H1 (cell line): ENCODE results near the gene CELF2. TPM values are rescaled to one million over a fixed set of nuclear protein-coding genes. Genes with fewer than 3 reads are reported as not detected.

ENCODE experiments used
- CTCF ChIA-PET: fragments of 300-600 bp; sonication (Branson Sonifier 250); formaldehyde crosslinking; loops from one replicate; lab custom pipeline; 2021; ENCODE audit not compliant: partially characterized antibody; lab: Charles Lee
- POLR2A ChIA-PET: fragments of 300-600 bp; sonication (Branson Sonifier 250); formaldehyde crosslinking; loops from one replicate; lab custom pipeline; 2021; ENCODE audit warnings: inconsistent platforms; ENCODE audit not compliant: partially characterized antibody; lab: Charles Lee
- DNase-seq, 2 experiments: peaks; one replicate each; pipeline versions ENCODE4 v3.0.0 to v3.0.0-alpha.2; 2010 to 2022; ENCODE audit warnings: low spot score in 2 of 2, low read depth in 1 of 2, mixed read lengths in 1 of 2
- FAIRE-seq: peaks from 2 replicates; lab custom pipeline; 2011; peaks lifted over from hg19 to GRCh38; lab: Jason Lieb, UNC
- H2AFZ ChIP-seq: 2 replicates; pipeline ENCODE4 v1.8.1; 2012; ENCODE audit warnings: low read length, inconsistent platforms
- H2AK5ac ChIP-seq: 2 replicates; pipeline ENCODE4 v1.6.1; 2013; ENCODE audit warnings: low read depth, low read length
- H2BK120ac ChIP-seq: replicated peaks from 2 replicates; pipeline ENCODE3; 2013; ENCODE audit warnings: low read depth, low read length, inconsistent platforms
- H2BK12ac ChIP-seq: 2 replicates; pipeline ENCODE4 v1.6.1; 2013; ENCODE audit warnings: low read depth, low read length
- H2BK15ac ChIP-seq: 2 replicates; pipeline ENCODE4 v1.6.1; 2013; ENCODE audit warnings: low read length
- H2BK20ac ChIP-seq: 2 replicates; pipeline ENCODE4 v1.6.1; 2013; ENCODE audit warnings: low read length
- H2BK5ac ChIP-seq: 2 replicates; pipeline ENCODE4 v1.6.1; 2013; ENCODE audit warnings: low read depth, low read length
- H3K14ac ChIP-seq: 2 replicates; pipeline ENCODE4 v1.6.1; 2013; ENCODE audit warnings: inconsistent platforms; ENCODE audit not compliant: insufficient read length
- H3K18ac ChIP-seq: 2 replicates; pipeline ENCODE4 v1.6.1; 2013; ENCODE audit warnings: low read length; ENCODE audit errors: extremely low read depth
- H3K23ac ChIP-seq: 2 replicates; pipeline ENCODE4 v1.6.1; 2013; ENCODE audit warnings: inconsistent platforms; ENCODE audit not compliant: insufficient read length
- H3K23me2 ChIP-seq: 2 replicates; pipeline ENCODE4 v1.6.1; 2013; ENCODE audit warnings: low read depth, low read length
- H3K27ac ChIP-seq: 2 replicates; pipeline ENCODE4 v1.6.1; 2011; ENCODE audit warnings: low read depth, low read length, inconsistent platforms
- H3K27me3 ChIP-seq, 4 experiments: replicated peaks in 1 of 4; 1 replicate in 1 of 4; 2 replicates in 3 of 4; pipeline versions ENCODE4 v1.6.1 to v1.8.1; 2011 to 2013; ENCODE audit warnings: low read length in 3 of 4, mild to moderate bottlenecking in 3 of 4, inconsistent platforms in 2 of 4, mixed read lengths in 2 of 4, moderate library complexity in 1 of 4; ENCODE audit not compliant: control insufficient read depth in 3 of 4, insufficient read depth in 3 of 4; ENCODE audit errors: extremely low read depth in 1 of 4
- H3K36me3 ChIP-seq, 4 experiments: 2 replicates each; pipeline versions ENCODE4 v1.6.1 to v1.8.1; 2011 to 2013; ENCODE audit warnings: mild to moderate bottlenecking in 4 of 4, low read length in 3 of 4, moderate library complexity in 2 of 4, control low read depth in 1 of 4, inconsistent platforms in 1 of 4; ENCODE audit not compliant: insufficient read depth in 4 of 4, control insufficient read depth in 2 of 4
- H3K4ac ChIP-seq: replicated peaks from 2 replicates; pipeline ENCODE3; 2013; ENCODE audit warnings: low read length, low read depth, mixed read lengths, inconsistent platforms; ENCODE audit not compliant: insufficient read length
- H3K4me1 ChIP-seq, 4 experiments: replicated peaks in 1 of 4; 1 replicate in 1 of 4; 2 replicates in 3 of 4; pipeline versions ENCODE4 v1.6.1 to v1.8.1; 2011 to 2013; ENCODE audit warnings: low read length in 3 of 4, inconsistent platforms in 2 of 4, mixed read lengths in 1 of 4; ENCODE audit not compliant: insufficient read depth in 4 of 4, control insufficient read depth in 3 of 4
- H3K4me2 ChIP-seq, 2 experiments: 2 replicates each; pipeline versions ENCODE4 v1.6.1 to v1.8.1; 2011 to 2013; ENCODE audit warnings: low read depth in 2 of 2, low read length in 2 of 2, control low read depth in 1 of 2, inconsistent platforms in 1 of 2, mild to moderate bottlenecking in 1 of 2; ENCODE audit not compliant: insufficient read depth in 1 of 2
- H3K4me3 ChIP-seq, 4 experiments: fragments of 200-600, 300-600 bp in 1 of 4; sonication (generic), shearing (Covaris generic), sonication (Bioruptor Twin) in 1 of 4; 2 replicates each; pipeline versions ENCODE4 v1.5.1 to v1.8.1; 2011 to 2016; ENCODE audit warnings: low read length in 4 of 4, low read depth in 3 of 4, control low read depth in 2 of 4, inconsistent platforms in 2 of 4, mild to moderate bottlenecking in 2 of 4, mixed read lengths in 1 of 4, moderate library complexity in 1 of 4; ENCODE audit not compliant: insufficient read depth in 2 of 4; ENCODE audit errors: extremely low read depth in 1 of 4
- H3K56ac ChIP-seq: replicated peaks from 2 replicates; pipeline ENCODE3; 2013; ENCODE audit warnings: low read depth, mild to moderate bottlenecking, mixed read lengths, low read length, inconsistent platforms; ENCODE audit not compliant: insufficient read length
- H3K79me1 ChIP-seq: 2 replicates; pipeline ENCODE4 v1.6.1; 2013; ENCODE audit warnings: low read depth, low read length, control low read depth
- H3K79me2 ChIP-seq, 2 experiments: 2 replicates each; pipeline versions ENCODE4 v1.6.1 to v1.8.1; 2012 to 2013; ENCODE audit warnings: low read length in 2 of 2, mild to moderate bottlenecking in 2 of 2, inconsistent platforms in 1 of 2; ENCODE audit not compliant: insufficient read depth in 2 of 2, control insufficient read depth in 1 of 2
- H3K9ac ChIP-seq, 4 experiments: replicated peaks in 1 of 4; 1 replicate in 1 of 4; 2 replicates in 3 of 4; pipeline versions ENCODE4 v1.6.1 to v1.8.1; 2011 to 2013; ENCODE audit warnings: low read depth in 3 of 4, low read length in 3 of 4, control low read depth in 2 of 4, mild to moderate bottlenecking in 2 of 4, moderate library complexity in 2 of 4, inconsistent platforms in 1 of 4; ENCODE audit errors: extremely low read depth in 1 of 4
- H3K9me3 ChIP-seq, 2 experiments: 2 replicates each; pipeline versions ENCODE4 v1.6.1 to v1.8.1; 2012 to 2013; ENCODE audit warnings: mild to moderate bottlenecking in 2 of 2, moderate library complexity in 2 of 2, control low read depth in 1 of 2, inconsistent platforms in 1 of 2, low read depth in 1 of 2, low read length in 1 of 2, mixed read lengths in 1 of 2; ENCODE audit not compliant: insufficient read depth in 2 of 2
- H4K20me1 ChIP-seq, 2 experiments: replicated peaks in 1 of 2; 2 replicates each; pipeline versions ENCODE3 to v1.8.1; 2011 to 2013; ENCODE audit warnings: inconsistent platforms in 2 of 2, low read length in 2 of 2, mild to moderate bottlenecking in 1 of 2; ENCODE audit not compliant: insufficient read depth in 2 of 2, control insufficient read depth in 1 of 2
- H4K5ac ChIP-seq: 2 replicates; pipeline ENCODE4 v1.6.1; 2013; ENCODE audit warnings: low read length, low read depth, mixed read lengths, inconsistent platforms; ENCODE audit not compliant: insufficient read length
- H4K8ac ChIP-seq: 2 replicates; pipeline ENCODE4 v1.8.0; 2013; ENCODE audit warnings: mild to moderate bottlenecking, moderate library complexity, low read length, inconsistent platforms; ENCODE audit not compliant: insufficient read depth; ENCODE audit errors: extremely low read depth
- H4K91ac ChIP-seq: replicated peaks from 2 replicates; pipeline ENCODE3; 2013; ENCODE audit warnings: low read length, mixed read lengths, inconsistent platforms; ENCODE audit not compliant: insufficient read length
- CBX5 ChIP-seq: fragments of 300-800, 300-1000 bp; sonication (generic); IDR thresholded peaks from 2 replicates; pipeline ENCODE4 v1.7.1; 2016; ENCODE audit warnings: antibody characterized with exemption, low read length, low read depth
- SIN3A ChIP-seq, 2 experiments: IDR thresholded peaks in 1 of 2; conservative IDR thresholded peaks in 1 of 2; 2 replicates each; pipeline ENCODE4 v1.6.1; 2011 to 2012; ENCODE audit warnings: low read length in 2 of 2, improper control_type of control experiment in 1 of 2, low read depth in 1 of 2, mild to moderate bottlenecking in 1 of 2
- TCF12 ChIP-seq: IDR thresholded peaks from 2 replicates; pipeline ENCODE4 v1.6.1; 2011; ENCODE audit warnings: low read depth, mild to moderate bottlenecking, low read length
- WGBS, 2 experiments: shearing (Covaris generic) in 1 of 2; methylation state at CpG; one replicate each; pipeline versions ENCODE4 v1.1.6 to v1.1.7; 2013 to 2015; ENCODE audit warnings: low lambda C conversion rate in 2 of 2, mixed read lengths in 2 of 2, inconsistent platforms in 1 of 2, low coverage in 1 of 2, missing lambda C conversion rate in 1 of 2; ENCODE audit not compliant: insufficient replicate concordance in 2 of 2, insufficient coverage in 1 of 2, insufficient read length in 1 of 2; ENCODE audit errors: extremely low coverage in 1 of 2, missing lambda C conversion rate in 1 of 2; 5-methylcytosine and 5-hydroxymethylcytosine counted together
- polyA plus RNA-seq, 7 experiments: library from polyadenylated mRNA; depleted of rRNA in 3 of 7; stranded (reverse) in 5 of 7; unstranded in 2 of 7; fragments of >200 nt in 5 of 7; fragments of 200-250 nt in 2 of 7; gene quantifications; 1 replicate in 5 of 7; 2 replicates in 1 of 7; 4 replicates in 1 of 7; pipeline versions ENCODE4 v1.2.1 to v1.2.3, GENCODE V29; 2011 to 2013; ENCODE audit warnings: missing spikeins in 2 of 7, mixed read lengths in 2 of 7
- total RNA-seq: library from RNA; stranded (reverse); fragmentation: NEBNext Ultra II Directional; extraction: Animal tissue kit (Norgen Biotek cat#: 25700); gene quantifications from 2 replicates; pipeline ENCODE4 v1.2.1, GENCODE V29; 2021

The CELF2 gene
- total and polyA plus RNA-seq, 2 of the 8 experiments (the other 6 are each of a cell fraction or from before 2014, with no cell fraction given): 18.3 to 22.7 TPM

GRCh38 chr10:11324761-11325321, 307.2 kb downstream of the CELF2 start:
- H4K8ac ChIP-seq: no peak overlapping the region
- no peak overlapping the region for H3K4me2 ChIP-seq
- H3K79me1 ChIP-seq: no peaks in the 10 kb centered on the region; the same call in 1 of the 2 replicates
- TF ChIP-seq SIN3A (conservative IDR thresholded peaks at IDR 0.05 in 1 of 2, IDR thresholded peaks at IDR 0.05 in 1 of 2; ENCODE audit: low read depth in 1 of 2, low read length in 2 of 2) (no peak), CBX5 (no peak), TCF12 (no peak)
- TF ChIP-seq, all 59 proteins: peak for 0
- H3K27me3 ChIP-seq: no peaks in the 10 kb centered on the region
- H4K5ac ChIP-seq: no peak overlapping the region
- H2BK5ac ChIP-seq: no peak overlapping the region
- H3K27ac ChIP-seq: no peak overlapping the region; the same call in 1 of the 2 replicates
- ChIA-PET POLR2A (no interaction called here), CTCF (interaction anchor here (1.0 kb wide), 1 partner anchor 53 kb away, joined by 4 read pairs; no protein-coding TSS in a partner anchor)
- peaks cover 0 to 13% (median 3%) of the 10 kb centered on the region in 4 experiments; a peak in 5 of 7 replicates for H3K4me1 ChIP-seq
- H4K91ac ChIP-seq: no peak overlapping the region
- H4K20me1 ChIP-seq: no peaks in the 10 kb centered on the region
- H2BK120ac ChIP-seq: no peak overlapping the region
- H3K23me2 ChIP-seq: no peaks in the 10 kb centered on the region
- no peak overlapping the region for H3K56ac ChIP-seq
- FAIRE-seq (no peak), DNase-seq (peak in 1 of 2 experiments; percentile 36)
- no peak overlapping the region for H2BK20ac ChIP-seq
- no peak overlapping the region for H2AFZ ChIP-seq
- no peak overlapping the region for H3K23ac ChIP-seq
- no peak overlapping the region for H2AK5ac ChIP-seq
- H3K9ac ChIP-seq: no peak overlapping the region
- no peak overlapping the region; the same call in 1 of the 2 replicates for H2BK12ac ChIP-seq
- H3K4ac ChIP-seq: no peak overlapping the region
- H3K9me3 ChIP-seq: no peaks in the 10 kb centered on the region
- 0 out of 8 replicates have a peak, but pooled peaks cover 0 to 3% (median 0%) of the 10 kb centered on the region in 4 experiments for H3K36me3 ChIP-seq
- no peaks in the 10 kb centered on the region for H3K79me2 ChIP-seq
- 91% methylated on average over 11 of the region's 11 CpGs; no CpG with 5 or more reads in 1 of the 2 experiments for WGBS, 2 experiments
- peak overlapping the region; percentile 4; the same call in 1 of the 2 replicates for H3K18ac ChIP-seq
- peak overlapping the region; percentile 73; the same call in 1 of the 2 replicates for H2BK15ac ChIP-seq
- no peak overlapping the region for H3K14ac ChIP-seq
- H3K4me3 ChIP-seq: no peak overlapping the region
